GM21786 (cell line): Measurements from ENCODE around the gene PYGB.

Experiments
- ATAC-seq: cut with Tn5 transposase; IDR thresholded peaks from one replicate; pipeline ENCODE4 v1.9.1; 2021; ENCODE audit not compliant: unreplicated experiment

The PYGB gene

DNA sequence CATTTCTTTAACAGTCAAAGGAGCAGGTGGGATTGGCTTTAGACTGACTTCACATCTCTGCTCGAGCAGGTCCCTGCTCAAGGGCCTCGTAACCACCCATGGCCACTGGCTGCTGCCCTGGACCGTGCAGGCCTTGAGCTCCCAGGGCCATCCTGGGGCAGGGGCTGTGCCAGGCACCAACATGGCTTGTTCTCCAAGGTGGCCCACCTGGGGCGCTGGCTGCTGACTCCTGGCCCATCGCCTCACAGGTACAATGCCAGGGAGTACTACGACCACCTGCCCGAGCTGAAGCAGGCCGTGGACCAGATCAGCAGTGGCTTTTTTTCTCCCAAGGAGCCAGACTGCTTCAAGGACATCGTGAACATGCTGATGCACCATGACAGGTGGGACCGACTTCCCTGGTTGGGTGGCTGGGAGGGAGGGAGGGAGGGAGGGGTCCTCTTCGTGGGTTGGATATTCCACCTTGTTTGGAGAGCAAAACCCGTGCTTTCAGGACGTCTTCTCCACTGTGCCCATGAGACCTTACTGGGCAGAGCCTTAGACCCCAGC lies 46.1 kb downstream of the PYGB start:
- no peak for ATAC-seq

DNA sequence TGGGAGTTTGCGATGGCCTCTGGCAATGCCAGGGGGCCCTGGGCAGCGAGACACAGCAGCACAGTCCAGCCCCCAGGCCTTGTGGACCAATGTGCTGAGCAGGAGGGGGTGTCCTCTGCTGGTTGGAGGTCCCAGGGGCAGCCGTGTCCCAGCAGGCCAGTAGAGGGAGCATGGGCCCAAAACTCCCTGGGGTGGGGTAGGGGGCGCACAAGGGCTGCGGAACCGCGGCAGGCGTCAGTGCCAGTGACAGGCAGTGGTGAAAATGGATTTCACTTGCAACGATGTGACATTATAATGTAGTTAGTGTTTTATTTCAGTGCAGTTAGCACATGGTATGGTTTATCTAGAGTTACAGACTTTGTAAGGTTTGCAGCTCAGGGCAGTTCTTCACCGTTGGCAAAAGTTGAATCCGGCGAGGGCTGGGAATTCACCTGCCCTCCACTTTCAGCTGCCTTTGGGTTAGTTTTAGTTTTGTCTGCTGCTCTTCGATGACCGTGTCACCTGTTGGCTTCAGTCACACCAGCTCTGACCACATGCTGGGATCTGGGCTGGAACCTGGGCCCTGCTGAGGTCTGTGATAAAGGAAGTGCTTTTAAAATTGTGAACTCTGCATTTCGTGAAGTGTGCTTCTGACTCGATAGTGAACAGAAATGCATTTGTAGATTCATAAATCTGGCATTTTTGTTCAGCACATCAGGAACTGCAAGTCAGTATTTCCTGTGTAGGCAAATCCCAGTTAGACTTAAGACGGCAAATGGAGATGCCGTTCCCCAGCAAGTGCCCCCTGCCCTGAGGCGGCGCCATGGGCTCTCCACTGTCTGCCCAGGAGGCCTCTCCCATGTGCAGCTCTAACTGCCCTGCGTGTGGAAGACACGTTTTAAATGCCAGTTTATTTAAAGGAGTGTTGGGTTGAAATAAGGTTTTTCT lies 46.8 kb downstream of the PYGB start:
- ATAC-seq = no peak

DNA sequence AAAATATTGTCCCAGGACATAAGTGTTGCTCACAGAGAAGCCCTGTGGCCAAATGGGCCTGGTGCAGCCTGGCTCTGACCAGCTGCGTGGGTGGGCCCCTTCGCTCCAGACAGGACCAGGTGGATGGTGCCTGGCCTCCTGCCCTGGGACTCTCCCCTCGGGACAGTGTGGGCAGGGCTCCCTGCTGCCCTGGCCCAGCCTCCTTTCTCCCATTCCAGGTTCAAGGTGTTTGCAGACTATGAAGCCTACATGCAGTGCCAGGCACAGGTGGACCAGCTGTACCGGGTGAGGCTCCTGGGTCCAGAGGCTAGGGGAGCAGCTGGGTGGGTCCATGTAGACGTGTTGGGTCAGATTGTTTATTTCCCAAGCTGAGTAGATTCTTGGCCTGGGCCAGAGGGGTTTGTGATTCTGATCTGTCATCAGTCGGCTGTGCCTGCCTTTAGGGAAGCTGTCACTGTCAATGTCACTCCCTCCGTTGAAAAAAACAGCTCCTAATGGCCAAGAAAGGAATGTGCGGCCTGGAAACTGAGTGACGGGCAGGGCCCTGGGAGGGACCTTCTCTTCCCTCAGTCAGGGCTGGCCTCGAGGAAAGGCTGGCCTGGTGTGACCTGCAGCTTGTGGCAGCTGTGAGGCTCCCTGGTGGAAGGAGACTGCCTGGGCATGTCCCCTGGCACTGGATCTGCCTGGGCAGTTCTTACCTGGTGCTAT lies 47.7 kb downstream of the PYGB start:
- no peak for ATAC-seq

DNA sequence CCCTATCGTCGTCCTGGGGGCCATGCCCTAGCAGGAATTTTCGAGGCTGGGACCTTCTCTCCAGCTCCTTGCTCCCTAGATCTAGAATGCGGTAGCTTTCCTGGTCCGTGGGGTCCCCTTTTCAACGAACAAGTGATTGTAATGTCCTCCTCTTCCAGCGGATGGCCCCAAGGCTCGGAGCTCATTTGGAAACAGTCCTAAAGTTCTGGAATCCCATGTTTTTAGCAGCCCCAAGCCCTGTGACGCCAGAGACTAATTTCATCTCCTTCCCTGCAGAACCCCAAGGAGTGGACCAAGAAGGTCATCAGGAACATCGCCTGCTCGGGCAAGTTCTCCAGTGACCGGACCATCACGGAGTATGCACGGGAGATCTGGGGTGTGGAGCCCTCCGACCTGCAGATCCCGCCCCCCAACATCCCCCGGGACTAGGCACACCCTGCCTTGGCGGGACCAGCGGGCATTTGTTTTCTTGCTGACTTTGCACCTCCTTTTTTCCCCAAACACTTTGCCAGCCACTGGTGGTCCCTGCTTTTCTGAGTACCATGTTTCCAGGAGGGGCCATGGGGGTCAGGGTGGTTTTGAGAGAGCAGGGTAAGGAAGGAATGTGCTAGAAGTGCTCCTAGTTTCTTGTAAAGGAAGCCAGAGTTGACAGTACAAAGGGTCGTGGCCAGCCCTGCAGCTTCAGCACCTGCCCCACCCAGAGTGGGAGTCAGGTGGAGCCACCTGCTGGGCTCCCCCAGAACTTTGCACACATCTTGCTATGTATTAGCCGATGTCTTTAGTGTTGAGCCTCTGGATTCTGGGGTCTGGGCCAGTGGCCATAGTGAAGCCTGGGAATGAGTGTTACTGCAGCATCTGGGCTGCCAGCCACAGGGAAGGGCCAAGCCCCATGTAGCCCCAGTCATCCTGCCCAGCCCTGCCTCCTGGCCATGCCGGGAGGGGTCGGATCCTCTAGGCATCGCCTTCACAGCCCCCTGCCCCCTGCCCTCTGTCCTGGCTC lies 48.5 kb downstream of the PYGB start:
- peak; percentile 32 for ATAC-seq

DNA sequence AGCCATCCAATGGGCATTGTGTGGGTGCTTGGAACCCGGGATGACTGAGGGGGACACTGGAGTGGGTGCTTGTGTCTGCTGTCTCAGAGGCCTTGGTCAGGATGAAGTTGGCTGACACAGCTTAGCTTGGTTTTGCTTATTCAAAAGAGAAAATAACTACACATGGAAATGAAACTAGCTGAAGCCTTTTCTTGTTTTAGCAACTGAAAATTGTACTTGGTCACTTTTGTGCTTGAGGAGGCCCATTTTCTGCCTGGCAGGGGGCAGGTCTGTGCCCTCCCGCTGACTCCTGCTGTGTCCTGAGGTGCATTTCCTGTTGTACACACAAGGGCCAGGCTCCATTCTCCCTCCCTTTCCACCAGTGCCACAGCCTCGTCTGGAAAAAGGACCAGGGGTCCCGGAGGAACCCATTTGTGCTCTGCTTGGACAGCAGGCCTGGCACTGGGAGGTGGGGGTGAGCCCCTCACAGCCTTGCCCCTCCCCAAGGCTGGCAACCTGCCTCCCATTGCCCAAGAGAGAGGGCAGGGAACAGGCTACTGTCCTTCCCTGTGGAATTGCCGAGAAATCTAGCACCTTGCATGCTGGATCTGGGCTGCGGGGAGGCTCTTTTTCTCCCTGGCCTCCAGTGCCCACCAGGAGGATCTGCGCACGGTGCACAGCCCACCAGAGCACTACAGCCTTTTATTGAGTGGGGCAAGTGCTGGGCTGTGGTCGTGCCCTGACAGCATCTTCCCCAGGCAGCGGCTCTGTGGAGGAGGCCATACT lies 49.4 kb downstream of the PYGB start:
- ATAC-seq = peak; percentile 73

DNA sequence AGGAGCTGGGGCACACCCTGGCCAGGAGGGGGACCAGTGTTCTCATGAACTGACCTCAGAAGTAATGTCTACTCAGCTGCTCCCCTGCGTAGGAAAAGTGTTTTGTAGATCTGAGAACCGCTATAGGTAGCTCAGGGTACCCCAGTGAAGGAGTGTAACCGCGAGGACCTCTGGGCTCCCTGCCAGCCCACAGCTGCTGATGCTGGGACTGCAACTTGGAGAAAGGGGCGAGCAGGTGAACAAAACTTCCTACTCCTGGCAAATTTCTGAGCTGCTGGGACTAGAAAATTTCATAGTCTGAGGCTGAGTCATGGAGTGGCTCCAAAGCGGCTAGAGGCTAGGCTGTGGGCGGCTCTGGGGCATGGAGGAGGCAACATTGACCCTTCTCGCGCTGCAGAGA lies 51.9 kb downstream of the PYGB start:
- ATAC-seq = no peak

DNA sequence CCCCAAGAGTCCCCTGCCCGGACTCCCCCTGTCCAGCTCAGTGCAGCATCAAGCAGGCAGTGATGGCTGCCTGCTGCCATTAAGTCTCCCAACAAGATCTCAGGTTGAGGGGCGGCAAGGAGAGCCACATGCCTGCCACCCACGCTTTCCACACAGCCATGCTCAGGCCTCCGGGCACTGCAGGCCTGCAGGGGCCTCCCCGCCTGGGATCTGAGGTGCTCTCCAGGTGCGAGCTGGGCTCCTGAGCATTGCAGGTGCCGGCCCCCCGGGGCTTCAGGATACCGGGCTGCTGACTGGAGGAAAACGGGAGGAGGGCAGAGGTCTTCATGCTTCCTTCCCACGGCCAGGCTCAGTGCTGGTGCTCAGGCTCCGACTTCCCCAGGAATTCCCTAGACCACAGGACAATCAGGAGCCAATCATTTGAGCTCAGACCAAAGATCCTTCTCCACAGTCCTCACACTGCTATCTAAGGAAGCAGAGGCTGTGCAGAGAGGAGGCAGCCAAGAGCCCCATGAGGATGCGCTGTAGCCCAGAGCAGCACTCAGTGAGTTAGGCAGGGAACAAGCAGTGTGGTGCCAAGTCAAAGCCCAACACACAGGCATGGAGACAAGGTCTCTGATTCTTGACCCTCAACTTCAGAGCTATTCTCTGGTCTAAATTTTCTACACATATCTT lies 52.7 kb downstream of the PYGB start:
- ATAC-seq = no peak

DNA sequence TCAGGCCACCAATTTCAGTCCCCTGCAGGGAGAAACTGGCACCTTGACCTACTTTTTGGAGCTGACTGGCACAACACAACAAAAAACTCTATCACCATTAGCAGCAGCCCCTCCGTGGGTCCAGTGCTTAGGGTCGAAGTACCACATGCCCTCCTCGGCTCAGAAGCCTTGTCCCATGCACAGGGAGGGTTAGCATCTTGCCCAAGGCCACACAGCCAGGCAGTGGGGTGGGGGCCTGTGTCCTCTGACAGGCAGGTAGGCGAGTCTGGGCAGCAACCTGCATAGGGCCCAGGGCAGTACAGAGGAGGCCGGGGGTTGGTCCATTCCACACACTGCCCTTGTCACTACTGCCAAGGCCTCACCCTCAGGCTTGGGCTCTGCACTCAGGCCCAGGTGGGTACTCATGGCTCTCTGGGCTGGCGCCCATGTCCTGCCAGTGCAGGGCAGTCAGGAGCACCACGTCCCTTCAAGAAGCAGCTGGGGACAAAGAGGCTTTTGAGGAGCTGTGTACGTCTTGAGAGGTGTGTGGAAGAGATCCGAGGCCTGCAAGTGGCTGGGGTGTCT lies 53.6 kb downstream of the PYGB start:
- ATAC-seq = no peak

DNA sequence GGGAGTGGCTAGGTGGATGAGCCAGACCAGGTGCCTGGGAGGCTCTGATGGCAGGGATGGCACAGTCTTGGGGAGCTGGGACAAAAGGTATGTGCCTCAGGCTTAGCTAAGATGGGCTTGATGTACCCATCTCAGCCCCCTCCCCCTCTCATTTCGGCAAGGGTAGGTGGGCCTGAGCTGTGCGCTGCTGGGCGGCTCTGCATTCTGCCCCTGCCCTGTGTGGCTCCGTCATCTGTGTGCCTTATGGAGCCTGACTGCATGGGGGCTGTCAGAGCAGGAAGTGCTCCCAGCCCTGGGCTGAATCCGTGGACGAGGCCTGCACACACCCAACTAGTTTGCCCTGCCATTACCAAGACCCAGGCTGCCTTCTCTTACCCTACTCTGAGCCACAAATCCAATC lies 54.7 kb downstream of the PYGB start:
- ATAC-seq = no peak

DNA sequence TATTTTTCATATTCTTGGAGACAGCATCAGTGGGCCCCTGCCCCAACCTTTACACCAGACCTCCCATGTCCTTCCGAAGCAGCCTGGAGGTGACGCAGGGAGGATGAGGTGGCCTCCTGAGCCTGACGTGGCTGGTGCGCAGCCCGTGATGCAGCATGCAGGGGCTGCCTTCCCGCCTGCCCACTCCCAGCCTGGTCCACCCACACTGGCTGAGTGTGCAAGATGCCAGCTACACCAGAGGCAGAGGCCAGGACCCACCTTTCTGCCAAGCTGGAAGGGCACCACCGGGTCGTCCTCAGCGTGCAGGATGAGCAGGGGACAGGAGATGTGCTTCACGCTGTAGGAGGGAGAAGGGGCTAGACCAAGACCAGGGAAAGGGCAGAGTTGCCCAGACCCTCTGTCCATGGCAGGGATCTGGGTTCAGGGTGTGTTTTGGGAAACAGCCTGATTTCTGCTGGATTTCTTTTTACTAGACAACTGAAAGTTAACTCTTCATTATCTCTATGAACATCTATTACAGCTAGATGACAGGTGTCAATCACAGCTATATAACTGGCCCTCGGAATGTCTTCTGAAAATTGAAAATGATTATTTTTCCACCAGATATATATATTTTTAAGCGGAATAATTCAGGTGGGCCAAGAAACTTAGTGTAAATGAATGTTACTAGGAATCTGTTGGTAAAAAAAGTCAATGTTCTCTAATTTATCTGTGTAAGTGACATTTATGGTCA lies 55.6 kb downstream of the PYGB start:
- ATAC-seq = no peak

DNA sequence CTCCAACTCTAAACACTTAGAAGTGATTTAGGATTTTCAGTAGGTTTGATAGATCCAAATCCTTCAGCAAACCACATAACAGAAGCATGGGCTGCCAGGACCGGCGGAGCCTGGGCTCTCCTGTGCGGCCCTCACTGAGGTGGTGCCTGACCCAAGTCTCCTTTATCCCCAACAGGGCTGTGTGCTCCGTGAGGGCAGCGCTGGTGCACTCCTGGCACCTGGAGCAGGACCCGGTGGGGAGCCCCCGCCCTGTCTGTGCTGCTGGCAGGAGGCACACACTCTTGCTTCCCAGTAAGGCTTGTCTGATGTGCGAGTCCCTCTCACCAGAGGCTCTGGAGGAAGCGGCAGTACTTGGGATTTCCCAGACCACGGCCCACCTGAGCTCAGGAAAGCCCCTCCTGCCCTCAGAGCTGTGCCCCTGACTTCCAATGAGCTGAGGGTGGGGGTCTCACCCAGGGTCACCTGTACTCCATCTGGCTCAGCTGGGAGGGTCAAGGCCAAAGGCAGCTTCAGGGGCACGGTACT lies 56.2 kb downstream of the PYGB start:
- no peak for ATAC-seq

DNA sequence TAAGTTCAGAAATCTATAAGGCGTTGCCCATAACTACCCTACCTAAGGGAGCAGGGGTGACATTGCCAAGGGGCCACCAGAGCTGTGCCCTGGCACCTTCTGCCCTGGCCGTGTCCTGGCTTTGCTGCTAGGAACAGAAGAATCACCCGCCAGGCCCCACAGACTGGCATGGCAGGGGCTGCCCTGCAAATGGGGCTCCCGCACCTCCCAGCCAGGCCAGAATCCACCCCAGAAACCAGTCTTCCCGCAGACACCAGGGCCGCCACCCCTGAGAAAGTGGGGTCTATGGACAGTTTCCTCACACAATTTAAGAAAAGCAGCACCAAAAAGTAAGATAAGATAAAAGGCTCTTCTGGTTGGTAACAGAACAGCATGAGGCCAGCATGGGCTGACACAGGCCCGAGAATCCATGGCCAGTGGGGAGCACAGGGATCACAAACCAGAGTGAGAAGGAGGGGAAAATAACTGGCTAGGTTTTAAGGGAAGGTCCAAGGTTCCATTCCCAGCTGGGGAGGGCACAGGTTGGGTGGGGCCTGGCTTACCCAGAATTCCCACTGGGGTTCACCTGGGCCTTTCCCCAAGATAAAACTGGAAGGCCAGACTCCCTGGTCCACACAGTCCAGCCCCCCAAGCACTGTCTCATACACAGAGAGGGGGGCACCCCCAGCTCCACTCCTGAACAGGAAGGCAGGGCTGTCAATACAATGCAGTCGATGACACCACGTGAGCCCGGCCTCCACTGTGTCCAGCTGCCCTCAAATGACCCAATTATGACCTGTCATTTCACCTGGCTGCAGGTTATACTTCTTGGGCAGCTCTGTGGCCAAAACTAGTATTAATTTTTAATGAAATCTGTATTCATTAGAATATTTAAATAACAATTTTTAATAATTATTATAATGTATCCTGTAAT lies 59.4 kb downstream of the PYGB start:
- no peak for ATAC-seq

DNA sequence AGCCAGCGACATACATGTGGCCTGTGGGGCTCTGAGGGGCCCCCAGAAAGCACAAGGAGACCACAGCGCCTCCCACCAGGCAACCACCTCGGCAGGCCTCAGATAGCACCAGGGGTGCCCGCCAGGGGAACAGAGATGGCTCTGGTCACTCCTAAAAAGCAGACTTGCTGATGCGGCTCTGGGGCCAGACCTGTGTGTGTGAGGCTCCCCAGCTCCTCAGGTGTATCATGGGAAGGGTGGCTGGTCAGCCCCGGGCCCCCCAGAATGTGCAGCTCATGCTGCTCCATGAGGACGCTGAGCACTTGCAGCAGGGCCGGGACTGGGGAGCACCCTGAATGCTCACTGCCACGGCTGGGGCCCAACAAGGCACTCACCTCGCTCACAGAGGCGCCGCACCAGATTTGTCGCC lies 60.2 kb downstream of the PYGB start:
- no peak for ATAC-seq

DNA sequence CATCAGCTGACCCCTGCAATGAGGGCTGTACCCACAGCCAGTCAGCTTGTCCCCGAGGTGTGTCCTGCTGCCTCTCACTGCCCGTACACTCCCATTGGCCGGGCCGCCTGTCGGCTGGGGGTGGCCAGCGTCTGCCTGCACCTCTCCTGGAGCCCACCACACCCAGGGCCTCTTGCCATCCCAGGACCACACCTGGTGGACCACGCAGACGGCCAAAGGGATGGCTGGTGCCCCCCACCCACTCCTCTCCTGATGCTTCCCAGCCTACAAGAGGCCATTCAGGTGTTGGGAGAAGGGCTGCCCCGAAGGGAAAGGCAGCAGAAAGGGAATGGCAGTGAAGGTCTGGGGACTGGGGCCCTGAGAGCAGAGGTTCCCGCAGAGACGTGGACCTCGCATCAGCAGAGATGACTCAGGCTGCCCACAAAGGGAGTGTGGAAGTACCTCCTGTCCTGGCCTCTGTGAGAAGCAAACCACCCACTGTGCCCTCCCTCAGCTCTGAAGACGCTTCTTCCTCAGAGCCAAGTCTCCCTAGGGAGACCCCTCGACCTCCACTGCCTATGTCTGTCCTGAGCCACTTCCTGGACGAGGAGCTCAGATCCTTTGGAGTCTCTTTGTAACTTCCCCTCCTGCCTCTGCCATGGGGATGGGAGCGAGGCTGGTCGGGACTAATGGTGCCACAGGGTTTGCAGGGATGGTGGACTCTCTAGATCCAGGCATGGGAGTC lies 60.9 kb downstream of the PYGB start:
- ATAC-seq = no peak

DNA sequence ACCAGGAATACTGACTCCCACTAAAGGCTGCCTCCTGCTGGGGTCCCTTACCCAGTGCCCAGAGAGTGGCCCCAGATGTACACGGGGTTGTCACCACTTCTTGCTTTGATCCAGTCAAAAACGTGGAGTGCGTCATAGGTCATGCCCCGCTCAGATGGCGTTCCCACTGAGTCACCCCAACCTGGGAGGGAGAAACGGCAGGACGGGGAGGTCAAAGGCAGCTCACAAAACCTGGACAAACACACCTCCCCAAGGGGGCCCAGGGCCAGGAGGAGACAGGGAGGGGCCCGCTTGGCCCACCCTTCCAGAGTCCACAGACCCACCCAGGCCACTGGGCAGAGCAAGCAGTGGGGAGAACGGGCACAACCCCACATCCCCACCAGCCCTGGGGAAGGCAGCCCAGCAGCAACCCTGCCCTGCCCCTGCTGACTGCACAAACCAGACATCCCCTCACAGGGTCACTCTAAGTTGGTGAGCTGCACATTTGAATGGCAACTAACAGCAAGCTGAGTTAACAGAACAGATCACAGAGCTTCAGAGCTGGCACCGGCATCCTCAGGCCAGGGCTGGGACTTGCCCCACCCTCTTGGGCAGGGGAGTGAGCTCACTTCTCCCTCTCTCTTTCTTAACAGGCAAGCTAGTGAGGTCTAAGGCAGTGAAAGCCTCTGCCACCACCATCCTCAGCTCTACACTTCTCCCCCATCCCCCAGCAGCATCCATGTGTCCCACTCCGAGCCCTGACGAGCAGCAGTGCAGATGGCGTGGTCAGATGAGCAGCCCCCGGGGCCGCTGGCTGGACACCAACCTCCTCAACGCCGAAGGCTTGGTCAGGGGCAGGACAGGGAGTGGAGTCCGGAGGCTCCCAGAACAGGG lies 61.7 kb downstream of the PYGB start:
- ATAC-seq = no peak
